HG03439 (cell line): ENCODE results near the gene ETF1.

ENCODE experiments used
- ATAC-seq: cut with Tn5 transposase; IDR thresholded peaks from one replicate; pipeline ENCODE4 v1.9.1; 2021; ENCODE audit warnings: mild to moderate bottlenecking, moderate library complexity; ENCODE audit not compliant: unreplicated experiment

ETF1 gene

DNA sequence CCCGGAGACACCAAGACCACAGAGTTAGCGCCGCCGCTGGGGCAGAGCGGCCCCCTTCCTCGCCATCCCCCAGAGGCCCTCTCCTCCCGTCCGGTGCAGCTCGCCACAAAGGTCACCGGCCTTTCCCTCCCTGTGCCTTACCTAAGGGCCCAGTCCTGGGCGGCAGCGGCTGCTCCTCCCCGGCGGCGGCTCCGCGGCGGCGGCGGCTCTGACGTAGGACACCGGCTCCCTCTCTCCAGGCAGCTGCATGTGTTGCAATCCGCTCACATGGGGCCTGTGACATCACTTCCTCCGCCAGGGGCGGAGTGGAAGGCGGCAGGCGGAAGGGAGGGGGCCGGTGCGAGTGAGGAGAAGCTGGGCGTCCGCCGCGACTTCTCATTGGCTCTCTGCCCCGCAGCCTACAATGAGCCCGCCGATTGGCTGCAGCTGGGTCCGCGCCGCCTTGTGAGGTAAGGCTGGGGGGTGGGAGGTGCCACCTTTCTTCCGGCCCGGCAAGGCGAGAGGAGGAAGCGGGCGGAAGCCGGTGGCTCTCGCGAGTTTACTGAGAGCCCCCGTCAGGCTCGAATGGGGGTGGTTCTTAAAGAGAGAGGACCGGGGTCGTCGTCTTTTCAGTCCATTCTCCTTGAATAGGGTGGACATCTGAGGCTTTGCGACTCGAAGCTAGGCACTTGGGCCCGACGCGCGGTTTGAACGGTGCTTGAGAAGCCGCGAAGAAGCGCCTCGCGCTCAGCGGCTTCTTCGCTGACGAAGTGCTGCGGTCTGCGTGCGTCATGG is at the start of gene ETF1:
Gene ETF1, minus strand, starts transcription at position 281 of the 774 bp plus-strand sequence. CDS start 318 bp downstream, outside the sequence.
- peak; percentile 94 for ATAC-seq

DNA sequence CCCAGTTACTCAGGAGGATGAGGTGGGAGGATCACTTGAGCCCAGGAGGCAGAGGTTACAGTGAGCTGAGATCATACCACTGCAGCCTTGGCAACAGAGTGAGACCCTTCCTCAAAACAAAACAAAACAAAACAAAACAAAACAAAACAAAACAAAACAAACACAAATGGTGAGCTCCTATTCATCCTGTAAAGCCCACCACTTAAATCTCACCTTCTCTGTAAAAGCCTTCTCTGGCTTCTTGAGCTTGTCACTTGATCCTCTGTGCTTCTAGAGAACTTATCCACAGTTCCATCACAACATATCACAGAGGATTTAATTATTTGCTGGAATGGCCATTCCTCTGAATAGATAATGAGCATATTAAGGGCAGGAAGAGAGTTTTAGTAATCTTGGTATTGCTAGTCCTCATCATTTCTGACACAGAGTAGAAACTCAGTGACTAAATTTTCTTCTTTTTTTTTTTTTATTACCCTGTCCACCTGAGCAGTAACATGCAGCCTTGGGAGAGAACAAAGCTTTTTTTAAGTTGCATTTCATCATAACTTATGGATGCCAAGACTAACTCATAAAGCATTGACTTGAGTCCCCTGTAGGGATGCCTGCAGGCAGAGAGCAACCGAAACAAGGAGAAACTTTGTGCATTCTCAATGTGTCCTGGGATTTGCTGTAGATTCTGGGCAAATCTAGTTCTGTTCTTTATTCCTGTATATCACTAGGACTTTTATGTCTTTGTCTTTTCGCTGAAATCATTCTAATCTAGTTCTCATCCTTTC is 45.2 kb upstream of the ETF1 start:
- ATAC-seq, result no peak

DNA sequence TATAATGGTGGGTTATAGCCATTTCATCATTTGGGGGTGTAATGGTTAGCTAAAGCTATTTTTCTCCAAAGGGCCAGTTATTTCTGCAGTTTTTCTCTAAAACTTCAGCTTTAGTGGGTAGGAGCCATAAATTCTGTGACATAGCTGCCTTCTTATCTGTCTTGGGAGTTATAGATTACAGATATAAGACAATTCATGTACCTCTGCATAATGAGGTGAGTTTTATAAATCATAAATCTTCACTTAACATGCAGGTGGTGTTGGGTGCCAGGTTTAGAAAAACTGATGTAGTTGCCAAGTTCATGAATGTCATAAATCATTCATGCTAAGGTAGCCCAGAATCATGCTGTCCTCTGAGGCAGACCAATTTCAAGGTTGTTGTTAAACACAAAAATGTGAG is 42.1 kb upstream of the ETF1 start:
- ATAC-seq, result no peak

DNA sequence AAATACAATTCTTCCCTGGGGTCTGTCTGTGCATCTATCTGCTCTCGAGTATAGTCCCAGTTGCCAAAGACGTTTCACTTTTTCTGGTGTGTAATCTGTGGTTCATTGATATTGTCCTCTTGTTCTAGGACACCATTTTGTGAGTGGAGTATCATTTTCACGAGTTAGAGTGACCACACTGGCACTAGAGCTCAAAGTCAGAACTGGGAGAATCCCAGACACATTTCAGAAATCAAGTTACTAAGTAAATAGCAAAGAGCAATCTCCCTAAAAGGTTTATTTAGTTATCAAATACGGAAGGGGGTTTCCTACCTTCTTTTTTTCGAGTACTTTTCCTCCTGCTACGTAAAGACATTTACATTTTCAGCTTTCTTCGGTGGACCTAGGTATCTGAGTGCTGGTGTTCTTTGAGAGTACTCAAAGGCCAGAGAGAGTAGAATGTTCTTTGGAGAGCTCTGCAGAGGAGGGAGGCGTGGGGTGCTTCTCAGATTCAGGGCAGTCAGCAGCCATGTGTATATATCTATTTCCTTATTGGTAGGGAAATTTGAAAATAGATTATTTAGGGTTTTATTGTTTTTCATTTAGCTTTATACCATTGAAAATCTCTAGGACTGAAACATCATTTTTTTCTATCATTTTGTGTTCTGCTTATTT is 41.1 kb upstream of the ETF1 start:
- ATAC-seq, result no peak

DNA sequence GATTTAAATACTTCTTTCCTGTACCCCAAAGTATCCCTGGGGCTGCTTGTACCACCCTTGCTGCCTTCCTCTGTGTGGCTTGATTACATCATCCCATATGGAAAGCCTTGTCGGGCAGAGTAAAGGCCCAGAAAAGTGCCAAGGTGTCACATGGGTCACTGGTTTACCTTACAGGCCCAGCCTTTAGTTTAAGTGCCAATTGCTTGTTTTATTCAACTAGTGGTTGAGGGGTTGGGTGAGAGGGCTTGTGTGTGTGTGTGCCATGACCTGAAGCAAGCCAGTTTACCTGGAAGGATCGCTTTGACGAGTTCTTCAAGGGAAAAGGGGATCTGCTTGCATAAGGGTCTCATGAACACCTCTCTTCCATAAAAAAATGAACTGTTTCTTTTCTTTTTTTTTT is 39.9 kb upstream of the ETF1 start:
- no peak for ATAC-seq

DNA sequence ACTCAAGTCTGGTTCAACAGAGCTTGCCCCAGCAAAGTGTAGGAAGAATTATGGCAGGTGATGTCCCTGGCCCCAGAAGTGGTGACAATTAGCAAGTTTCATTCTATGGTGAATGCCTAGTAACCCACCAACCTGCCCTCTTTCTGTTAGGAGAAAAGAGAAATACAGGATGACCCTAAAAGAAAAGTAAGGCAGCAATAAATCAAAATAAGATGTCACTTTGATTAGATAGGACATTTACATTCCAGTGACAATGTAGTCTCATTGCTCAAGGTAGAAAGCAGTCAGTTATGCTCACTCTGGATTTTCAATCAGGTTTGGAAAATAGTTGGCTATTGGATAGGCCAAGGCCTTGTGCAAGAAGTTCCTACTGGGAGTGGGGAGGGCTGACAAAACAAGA is 37.7 kb upstream of the ETF1 start:
- no peak for ATAC-seq

DNA sequence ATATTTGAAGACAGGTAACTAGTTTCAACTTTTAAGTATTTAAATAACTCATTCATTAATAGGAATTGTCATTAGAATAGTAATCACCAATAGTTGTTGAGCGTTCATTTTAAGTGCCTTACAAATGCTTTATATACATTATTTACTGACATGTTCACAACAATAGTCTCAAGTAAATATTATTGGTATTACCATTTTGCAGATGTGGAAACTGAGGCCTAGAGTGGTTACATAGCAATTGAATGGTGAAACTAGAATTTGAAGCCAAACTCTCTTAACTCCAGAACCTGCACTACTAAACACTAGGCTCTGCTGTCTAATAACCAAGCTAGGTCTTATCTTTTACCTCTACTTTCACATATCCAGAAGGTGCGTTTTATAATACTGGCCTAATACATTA is 37.0 kb upstream of the ETF1 start:
- no peak for ATAC-seq

DNA sequence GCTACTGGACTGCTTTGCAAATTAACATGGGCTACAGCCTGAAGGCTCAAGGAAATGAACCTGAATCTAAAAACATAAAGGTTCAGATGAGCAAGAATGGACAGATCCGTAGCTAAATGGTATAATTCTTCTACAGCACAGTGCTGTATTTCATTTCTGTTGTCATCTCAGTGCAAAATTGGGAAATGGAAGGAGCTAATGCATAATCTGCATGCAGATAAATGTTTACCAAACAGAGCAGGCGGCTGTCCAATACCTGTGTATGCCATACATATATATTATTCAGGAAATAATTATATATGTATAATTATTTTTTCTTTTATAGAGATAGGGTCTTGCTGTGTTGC is 36.5 kb upstream of the ETF1 start:
- no peak for ATAC-seq

DNA sequence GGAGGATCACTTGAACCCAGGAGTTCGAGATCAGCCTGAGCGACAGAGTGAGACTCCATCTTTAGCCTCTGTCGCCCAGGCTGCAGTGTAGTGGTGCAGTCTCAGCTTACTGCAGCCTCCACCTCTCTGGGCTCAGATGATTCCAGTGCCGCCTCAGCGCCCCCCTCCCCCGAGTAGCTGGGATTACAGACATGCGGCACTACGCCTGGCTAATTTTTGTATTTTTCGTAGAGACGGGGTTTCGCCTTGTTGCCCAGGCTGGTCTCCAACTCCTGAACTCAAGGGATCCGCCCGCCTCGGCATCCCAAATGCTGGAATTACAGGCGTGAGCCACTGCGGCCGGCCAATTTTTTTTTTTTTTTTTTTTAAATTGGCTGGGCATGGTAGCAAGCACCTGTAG is 34.4 kb upstream of the ETF1 start:
- no peak for ATAC-seq

DNA sequence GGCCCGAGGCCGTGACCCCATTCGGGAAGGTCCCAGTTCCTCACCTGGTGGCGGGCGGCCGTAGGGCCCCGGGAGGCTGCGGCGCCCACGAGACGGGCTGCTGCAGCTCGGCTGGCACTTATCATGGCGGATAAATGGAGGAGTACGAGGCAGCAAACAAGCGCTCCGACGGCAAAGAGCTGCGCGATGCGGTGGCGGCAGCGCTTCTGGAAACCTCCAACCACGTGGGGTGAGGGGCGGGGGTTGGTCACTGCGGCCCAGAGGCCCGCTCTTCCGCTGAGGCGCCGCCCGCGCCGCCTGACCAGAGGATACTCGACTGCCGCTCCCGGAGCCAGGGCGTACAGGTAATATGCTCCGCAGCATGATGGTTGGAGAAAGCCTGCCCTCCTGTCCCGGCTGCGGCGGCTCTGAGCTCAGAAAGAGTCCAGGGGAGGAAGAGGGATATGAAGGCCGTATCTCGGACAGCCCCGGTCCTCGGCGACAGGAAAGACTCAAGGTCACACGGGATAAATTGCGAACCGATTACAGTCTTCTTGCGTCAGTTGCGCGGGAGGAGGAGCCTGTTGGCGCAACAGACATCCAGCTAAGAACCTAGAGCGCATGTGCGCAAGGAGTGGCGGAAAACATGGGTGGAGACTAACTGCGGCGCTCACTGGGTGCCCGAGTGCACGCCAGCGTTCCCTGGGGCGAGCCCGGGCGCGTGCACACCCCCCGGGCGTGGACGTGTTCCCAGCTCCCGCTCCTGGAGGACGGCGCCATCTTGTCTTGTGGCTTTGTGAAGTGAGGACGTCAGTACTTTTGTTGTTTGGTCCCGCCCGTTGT is 32.4 kb upstream of the ETF1 start, which contains the start of gene HSPA9:
Gene HSPA9, minus strand, starts transcription at position 208 of the 822 bp plus-strand sequence. Its CDS starts 83 bp downstream, at position 125.
- peak; percentile 89 for ATAC-seq

DNA sequence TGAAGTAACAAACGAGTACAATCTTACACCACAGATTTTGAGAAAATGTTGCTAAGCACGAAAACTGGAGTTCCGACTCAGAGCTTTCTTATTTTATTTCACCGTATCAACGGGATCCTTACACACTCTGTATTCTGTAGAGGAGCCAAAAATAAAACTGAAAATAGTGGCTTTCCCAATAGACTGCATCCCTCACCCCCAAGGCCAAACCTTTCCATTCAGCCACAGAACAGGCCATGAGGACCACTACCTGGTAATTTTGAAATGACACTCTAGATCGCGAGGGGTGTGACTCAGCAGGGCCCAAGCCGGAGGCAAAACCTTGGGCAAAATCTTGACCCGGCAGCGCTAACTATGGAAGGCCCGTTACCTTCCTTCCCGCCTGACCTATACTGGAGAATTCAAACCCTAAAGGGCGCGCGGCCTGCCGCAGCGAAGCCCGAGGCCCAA is 31.7 kb upstream of the ETF1 start:
- no peak for ATAC-seq

DNA sequence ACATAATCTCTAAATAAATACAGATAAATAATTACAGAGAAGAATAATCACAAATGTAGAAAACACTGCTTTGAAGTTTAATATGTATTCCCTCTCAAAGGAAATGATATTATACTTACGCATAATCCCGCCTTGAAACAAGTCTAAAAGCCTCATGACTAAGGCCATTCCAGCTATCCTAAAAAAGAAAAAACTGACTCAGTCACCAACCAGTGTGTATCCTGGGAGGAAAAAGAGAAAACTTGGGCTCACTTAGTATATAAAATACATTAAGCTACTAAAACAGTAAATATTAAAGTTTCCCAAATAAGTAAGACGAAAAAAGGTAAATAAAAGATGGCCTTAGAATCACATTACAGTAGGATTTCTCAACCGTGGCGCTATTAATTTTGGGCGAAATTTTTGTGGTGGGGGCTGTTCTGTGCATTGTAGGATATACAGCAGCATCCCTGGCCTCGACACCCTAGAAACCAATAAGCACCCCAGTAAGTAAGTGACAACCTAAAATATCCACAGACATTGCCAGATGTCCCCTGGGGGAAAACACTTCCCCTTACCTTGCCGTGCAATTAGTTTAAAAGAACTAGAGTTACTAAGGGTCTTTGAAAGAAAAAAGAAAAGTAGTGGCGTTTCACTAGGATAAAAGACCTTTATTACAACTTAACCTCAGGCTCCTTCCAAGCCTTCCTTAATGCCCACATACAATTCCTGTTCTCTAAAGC is 31.1 kb upstream of the ETF1 start:
- no peak for ATAC-seq

DNA sequence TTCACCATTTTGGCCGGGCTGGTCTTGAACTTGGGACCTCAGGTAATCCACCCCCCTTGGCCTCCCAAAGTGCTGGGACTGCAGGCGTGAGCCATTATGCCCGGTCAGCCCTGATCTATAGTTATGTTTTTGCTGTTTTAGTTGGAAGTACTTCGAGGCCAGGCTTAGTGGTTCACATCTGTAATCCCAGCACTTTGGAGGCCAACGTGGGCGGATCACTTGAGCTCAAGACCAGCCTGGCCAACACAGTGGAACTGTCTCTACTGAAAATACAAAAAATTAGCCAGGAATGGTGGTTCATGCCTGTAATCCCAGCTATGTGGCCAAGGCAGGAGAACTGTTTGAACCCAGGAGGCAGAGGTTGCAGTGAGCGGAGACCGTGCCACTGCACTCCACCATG is 30.2 kb upstream of the ETF1 start:
- no peak for ATAC-seq

DNA sequence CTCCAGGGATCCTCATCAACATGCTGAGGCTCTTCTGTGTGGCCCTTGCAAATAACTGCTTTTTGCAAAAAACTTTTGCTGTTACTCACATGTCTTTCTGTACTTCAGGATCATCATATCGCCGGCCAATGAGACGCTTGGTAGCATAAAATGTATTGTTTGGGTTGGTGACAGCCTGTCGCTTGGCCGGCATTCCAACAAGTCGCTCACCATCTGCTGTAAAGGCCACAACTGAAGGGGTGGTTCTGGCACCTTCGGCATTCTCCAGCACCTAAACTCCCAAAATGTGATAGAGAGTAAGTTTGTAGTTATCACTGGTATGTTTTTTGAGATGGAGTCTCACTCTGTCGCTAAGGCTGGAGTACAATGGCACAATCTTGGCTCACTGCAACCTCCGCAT is 27.8 kb upstream of the ETF1 start:
- no peak for ATAC-seq

DNA sequence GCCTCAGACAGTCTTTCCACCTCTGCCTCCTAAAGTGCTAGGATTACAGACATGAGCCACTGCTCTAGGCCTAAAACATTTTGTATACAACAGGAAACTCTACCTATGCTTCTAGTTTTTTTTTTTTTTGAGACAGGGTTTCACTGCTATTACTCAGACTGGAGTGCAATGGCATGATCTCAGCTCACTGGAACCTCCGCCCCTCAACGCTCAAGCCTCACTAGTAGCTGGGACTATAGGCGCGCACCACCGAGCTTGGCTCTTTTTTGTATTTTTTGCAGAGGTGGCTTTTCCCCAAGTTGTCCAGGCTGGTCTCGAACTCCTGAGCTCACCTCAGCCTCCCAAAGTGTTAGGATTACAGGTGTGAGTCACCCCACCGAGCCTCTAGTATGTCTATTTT is 26.7 kb upstream of the ETF1 start:
- no peak for ATAC-seq

DNA sequence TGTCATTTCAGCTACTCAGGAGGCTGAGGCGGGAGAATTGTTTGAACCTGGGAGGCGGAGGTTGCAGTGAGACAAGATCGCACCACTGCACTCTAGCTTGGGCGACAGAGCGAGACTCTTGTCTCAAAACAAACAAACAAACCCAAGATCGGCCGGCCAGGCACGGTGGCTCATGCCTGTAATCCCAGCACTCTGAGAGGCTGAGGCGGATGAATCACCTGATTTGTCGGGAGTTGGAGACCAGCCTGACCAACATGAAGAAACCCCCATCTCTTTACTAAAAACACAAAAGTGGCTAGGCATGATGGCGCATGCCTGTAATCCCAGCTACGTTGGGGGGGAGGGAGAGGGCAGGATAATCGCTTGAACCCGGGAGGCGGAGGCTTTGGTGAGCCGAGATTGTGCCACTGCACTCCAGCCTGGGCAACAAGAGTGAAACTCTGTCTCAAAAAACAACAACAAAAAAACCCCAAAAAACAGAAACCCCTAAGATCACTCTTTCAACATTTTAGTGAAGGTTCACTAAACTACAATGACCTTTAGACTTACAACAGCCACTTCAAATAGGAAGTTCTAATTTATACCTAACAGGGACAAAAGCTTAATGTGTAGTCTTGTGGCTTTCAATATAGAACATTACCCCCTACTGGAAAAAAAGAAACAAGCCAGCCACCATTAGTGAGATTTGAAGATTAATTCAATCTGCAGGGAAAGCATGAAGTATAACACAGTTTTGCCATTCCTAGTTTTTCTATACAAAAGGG is 25.2 kb upstream of the ETF1 start:
- ATAC-seq, result no peak

DNA sequence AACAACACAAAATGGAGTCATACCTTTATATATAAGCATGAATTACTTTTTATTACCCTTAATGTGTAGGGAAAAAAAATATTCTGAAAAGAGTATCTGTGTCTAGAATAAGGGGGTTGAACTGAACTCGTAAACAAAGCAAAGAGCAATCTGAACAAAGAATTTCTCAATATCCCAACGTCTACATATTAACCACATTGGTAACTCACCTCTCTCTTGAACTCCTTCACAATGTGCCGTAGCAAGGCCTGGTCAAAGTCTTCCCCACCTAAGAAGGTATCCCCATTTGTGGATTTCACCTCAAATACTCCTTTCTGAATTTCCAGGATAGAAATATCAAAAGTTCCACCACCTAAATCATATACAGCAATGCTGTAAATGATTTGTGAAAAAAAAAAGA is 23.8 kb upstream of the ETF1 start:
- ATAC-seq, result no peak

DNA sequence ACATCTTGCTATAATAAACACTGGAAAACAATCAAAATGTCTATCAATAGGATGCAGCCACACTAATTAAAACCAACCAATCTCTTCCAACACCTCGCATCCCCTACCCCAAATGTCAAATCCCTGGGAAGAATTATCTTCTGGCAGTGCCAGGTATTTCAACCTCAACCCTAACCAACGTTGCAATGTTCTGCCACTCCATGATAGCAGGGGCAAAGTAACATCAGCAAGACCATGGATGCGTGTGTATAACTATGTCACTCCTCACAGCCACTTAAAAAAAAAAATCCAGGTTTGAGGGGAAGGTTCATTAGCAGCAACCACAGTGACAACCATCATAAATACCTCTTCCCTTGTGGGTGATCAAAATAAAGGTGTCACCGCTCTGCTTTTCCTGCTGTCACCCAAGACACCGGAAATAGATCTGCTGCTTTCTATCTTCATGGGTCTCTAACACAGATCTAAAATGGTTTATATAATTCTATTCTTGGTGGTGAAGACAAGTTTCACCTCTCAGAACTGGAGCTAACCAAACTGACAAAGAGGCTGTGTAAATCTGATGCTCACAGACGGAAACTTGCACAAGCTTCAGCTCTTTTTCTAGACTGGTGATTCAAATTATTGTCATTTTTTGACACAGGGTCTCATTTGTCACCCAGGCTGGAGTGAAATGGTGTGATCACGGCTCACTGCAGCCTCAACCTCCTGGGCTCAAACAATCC is 22.2 kb upstream of the ETF1 start:
- peak; percentile 62 for ATAC-seq

DNA sequence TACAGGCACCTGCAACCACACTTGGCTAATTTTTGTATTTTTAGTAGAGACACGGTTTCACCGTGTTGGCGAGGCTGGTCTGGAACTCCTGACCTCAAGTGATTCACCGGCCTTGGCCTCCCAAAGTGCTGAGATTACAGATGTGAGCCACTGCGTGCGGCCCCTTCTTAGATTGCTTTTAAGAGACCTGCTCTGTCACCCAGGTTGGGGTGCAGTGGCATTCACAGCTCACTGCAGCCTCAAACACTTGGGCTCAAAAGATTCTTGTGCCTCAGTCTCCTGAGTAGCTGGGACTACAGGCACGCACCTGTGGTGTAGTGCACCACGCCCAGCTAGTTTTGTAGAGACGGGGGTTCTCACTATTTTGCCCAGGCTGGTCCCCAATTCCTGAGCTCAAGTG is 21.2 kb upstream of the ETF1 start:
- no peak for ATAC-seq
